ENCODE results near the gene FAM219A.

Gene FAM219A, protein sequence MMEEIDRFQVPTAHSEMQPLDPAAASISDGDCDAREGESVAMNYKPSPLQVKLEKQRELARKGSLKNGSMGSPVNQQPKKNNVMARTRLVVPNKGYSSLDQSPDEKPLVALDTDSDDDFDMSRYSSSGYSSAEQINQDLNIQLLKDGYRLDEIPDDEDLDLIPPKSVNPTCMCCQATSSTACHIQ

DNA sequence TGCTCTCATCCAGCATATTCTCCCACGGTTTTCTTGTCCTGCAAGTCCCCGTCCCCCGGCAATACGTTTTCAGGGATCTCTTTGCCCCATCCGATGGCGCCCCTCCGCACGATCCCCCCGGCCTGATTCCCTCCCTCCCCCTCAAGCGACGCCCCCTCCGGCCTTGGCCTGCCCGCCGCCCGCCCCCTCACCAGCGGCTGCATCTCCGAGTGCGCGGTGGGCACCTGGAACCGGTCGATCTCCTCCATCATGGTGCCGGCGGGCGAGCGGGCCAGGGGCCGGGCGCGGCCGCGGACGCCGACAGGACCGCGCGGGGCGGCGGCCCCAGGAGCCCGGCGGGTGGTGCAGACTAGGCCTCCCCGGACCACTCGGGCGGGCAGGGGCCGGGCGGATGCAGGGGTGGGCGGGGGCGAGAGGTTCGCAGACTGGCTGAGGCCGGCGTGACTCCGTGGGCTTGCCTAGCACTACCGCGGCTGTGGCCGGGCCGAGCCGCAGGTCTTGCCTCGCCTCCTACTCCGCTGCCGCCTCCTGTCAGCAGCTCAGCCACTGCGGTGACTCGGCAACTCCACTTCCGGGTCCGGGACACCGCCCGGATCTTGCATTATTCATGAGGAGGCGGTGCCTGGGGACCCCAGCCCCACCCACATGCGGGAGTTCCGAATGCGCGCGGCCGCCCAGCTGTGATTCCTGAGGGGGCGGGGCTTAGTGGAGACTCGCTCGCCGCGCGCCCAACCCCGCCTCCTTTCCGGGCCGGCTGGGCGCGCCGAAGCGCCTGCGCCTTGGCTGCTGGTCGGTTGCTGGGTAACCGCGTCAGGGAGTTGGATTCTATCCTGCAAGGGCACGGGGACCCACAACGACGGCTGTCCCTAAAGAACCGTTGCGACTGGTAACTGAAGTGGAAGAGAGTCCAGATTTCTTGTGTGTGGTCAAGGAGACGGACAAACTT is at the start of gene FAM219A, which contains the start of gene DNAI1:
Gene FAM219A, minus strand, starts transcription at position 558 of the 946 bp plus-strand sequence. Its CDS starts 307 bp downstream, at position 251.
Gene DNAI1, plus strand, starts transcription at position 793 of the 946 bp plus-strand sequence. CDS start 201 bp downstream, outside the sequence.
- DNase-seq (ENCODE audit: low spot score): peak; percentile 99
- TF ChIP-seq, protein P1, sequence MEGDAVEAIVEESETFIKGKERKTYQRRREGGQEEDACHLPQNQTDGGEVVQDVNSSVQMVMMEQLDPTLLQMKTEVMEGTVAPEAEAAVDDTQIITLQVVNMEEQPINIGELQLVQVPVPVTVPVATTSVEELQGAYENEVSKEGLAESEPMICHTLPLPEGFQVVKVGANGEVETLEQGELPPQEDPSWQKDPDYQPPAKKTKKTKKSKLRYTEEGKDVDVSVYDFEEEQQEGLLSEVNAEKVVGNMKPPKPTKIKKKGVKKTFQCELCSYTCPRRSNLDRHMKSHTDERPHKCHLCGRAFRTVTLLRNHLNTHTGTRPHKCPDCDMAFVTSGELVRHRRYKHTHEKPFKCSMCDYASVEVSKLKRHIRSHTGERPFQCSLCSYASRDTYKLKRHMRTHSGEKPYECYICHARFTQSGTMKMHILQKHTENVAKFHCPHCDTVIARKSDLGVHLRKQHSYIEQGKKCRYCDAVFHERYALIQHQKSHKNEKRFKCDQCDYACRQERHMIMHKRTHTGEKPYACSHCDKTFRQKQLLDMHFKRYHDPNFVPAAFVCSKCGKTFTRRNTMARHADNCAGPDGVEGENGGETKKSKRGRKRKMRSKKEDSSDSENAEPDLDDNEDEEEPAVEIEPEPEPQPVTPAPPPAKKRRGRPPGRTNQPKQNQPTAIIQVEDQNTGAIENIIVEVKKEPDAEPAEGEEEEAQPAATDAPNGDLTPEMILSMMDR (IDR thresholded peaks at IDR 0.05; ENCODE audit: extremely low read depth, missing control alignments): no peak

DNA sequence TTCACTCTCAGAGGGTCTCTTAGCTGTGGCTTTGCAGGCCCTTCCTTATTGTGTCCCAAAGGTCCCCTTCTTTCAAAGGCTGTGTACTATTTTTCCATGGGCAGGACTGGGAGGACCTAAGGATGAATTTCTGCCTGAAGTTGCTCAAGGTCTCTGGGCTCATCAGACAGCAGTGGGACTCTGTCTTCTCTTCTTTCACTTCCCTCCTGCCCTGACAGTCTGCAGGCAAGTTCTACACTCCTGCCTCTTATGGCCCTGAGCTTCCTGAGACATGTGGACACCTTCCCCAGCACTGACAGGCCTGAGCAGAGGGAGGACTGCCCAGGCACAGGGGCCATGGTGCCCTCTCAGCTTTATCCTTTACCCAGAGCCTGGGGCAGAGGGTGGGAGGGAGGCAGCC is 49.6 kb upstream of the FAM219A start:
- TF ChIP-seq, protein P1 (IDR thresholded peaks at IDR 0.05; ENCODE audit: extremely low read depth, missing control alignments): no peak
- no peak for DNase-seq (ENCODE audit: low spot score)

DNA sequence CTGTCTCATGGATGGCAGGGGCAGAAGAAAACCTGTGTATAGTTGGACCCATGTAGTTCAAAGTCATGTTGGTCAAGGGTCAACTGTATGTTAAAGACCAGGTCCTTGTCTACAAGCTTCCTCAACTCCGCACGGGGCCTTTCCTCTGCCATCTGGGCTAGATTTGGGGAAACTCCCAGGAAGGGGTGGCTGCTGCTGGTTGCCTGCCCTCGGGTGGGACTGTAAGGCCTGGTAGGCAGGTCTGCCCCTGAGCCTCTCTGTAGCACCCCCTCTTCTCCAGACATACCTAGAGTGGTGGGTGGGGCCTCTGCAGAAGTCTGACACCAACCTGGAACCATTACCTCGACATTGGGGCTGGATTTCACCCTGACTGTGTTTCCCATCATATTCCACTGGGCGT is 49.2 kb upstream of the FAM219A start:
- no peak for DNase-seq (ENCODE audit: low spot score)
- TF ChIP-seq, protein P1 (IDR thresholded peaks at IDR 0.05; ENCODE audit: extremely low read depth, missing control alignments): no peak

DNA sequence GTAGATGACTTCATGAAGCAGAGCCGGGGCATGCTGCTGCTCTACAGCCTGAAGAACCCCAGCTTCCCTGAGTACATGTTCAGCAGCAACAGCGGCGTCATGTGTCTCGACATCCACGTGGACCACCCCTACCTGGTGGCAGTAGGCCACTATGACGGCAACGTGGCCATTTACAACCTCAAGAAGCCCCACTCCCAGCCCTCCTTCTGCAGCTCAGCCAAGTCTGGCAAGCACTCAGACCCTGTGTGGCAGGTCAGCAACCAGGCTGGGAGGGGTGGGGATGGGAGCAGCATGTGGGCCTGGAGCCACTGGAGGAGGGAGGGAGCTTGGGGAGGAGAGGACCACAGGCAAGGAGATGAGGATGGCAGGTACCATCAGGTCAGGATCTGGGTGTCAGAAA is 48.3 kb upstream of the FAM219A start:
- TF ChIP-seq, protein P1 (IDR thresholded peaks at IDR 0.05; ENCODE audit: extremely low read depth, missing control alignments): no peak
- DNase-seq (ENCODE audit: low spot score): no peak

DNA sequence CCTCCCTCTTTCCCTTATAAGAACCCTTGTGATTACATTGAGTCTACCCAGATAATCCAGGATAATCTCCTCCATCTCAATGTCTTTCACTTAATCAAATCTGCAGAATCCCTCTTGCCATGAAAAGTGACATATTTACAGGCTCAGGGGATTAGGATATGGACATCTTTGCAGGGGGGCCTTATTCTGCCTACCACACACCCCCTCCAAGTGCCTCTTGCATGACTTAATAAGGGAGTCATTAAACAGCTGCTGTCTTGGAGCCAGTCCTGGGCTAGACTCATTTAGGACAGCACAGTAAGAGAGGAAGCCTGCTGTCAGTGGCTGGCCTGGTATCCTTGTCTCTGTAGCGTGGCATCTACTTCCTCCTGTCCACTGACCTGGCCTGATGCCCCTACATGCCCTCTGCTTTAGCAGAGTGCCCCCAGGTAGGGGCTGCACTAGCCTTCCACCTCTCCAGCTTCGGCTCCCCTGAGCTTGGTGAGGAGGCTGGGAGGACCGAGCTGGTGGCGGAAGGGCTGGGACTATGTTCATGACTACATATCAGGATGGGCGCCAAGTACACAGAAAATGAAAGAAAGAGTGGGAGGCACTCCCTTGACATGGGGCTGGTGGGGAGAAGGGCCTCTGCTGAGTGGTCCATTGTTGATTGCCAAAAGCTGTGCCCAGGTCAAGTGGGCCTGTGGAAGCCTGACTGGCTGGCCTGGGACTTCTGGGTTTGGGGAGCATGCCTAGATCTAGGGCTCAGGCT is 47.2 kb upstream of the FAM219A start:
- TF ChIP-seq, protein P1 (IDR thresholded peaks at IDR 0.05; ENCODE audit: extremely low read depth, missing control alignments): no peak
- DNase-seq (ENCODE audit: low spot score): no peak

DNA sequence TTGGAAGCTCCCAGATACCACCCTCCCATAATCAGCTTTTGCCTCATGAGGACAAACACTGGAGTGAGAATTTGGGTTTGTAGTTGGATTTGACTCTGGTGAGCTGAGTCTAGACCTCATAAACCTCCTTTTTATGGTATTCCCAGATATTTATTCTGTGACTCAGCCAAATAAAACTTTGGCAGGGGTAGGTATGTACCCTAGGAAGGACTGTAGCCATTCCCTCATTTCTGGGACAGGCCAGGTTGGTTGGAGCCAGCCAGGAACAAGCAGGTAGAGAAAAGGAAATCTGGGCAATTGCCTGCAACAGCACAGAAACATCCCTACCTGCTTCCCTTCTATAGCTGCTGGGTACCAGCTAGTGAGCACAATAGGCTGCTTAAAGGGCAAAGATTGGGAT is 45.0 kb upstream of the FAM219A start:
- TF ChIP-seq, protein P1 (IDR thresholded peaks at IDR 0.05; ENCODE audit: extremely low read depth, missing control alignments): no peak
- DNase-seq (ENCODE audit: low spot score): no peak

Measured in GM20000 (cell line).